Parathyroid adenoma (tissue), 2 donors: ENCODE results near the gene DGCR2.

Experiments used
- H2AFZ ChIP-seq: fragments of 300-600 bp; sonication (generic); one replicate; pipeline ENCODE4 v1.7.0; 2017; ENCODE audit warnings: antibody characterized with exemption, mild to moderate bottlenecking
- H3K27ac ChIP-seq: fragments of 300-600 bp; sonication (generic); one replicate; pipeline ENCODE4 v1.7.0; 2017
- H3K27me3 ChIP-seq: fragments of 300-600 bp; sonication (generic); one replicate; pipeline ENCODE4 v1.7.0; 2017; ENCODE audit warnings: low read length; ENCODE audit not compliant: control insufficient read depth, insufficient read depth
- H3K36me3 ChIP-seq: fragments of 300-600 bp; sonication (generic); one replicate; pipeline ENCODE4 v1.7.0; 2017; ENCODE audit warnings: low read length; ENCODE audit not compliant: control insufficient read depth, insufficient read depth
- H3K4me1 ChIP-seq: fragments of 300-600 bp; sonication (generic); one replicate; pipeline ENCODE4 v1.7.0; 2017; ENCODE audit warnings: control low read depth
- H3K4me2 ChIP-seq: fragments of 300-600 bp; sonication (generic); one replicate; pipeline ENCODE4 v1.7.0; 2017; ENCODE audit warnings: low read length
- H3K4me3 ChIP-seq: fragments of 300-600 bp; sonication (generic); one replicate; pipeline ENCODE4 v1.7.0; 2017; ENCODE audit warnings: low read depth, low read length
- H3K79me2 ChIP-seq: fragments of 300-600 bp; sonication (generic); one replicate; pipeline ENCODE4 v1.7.0; 2017; ENCODE audit warnings: control low read depth
- H3K9ac ChIP-seq: fragments of 300-600 bp; sonication (generic); one replicate; pipeline ENCODE4 v1.7.0; 2017; ENCODE audit warnings: mild to moderate bottlenecking
- H3K9me3 ChIP-seq: fragments of 300-600 bp; sonication (generic); one replicate; pipeline ENCODE4 v1.7.0; 2017; ENCODE audit warnings: low read length; ENCODE audit not compliant: control insufficient read depth
- TF ChIP-seq, protein P1 (sequence below): fragments of 300-600 bp; sonication (generic); IDR thresholded peaks from one replicate; pipeline ENCODE4 v1.7.0; 2017; ENCODE audit warnings: antibody characterized with exemption, mild to moderate bottlenecking
- donor health status: primary hyperparathyroidism.

DGCR2 gene

GRCh38 chr22:19065929-19066328, 56.3 kb downstream of the DGCR2 start:
- Histone ChIP-seq H2AFZ (no peak overlapping the region), H3K4me3 (no peak overlapping the region), H3K27me3 (no peaks in the 10 kb centered on the region), H3K9me3 (no peaks in the 10 kb centered on the region), H3K4me1 (no peaks in the 10 kb centered on the region), H3K36me3 (no peaks in the 10 kb centered on the region), H3K4me2 (no peak overlapping the region), H3K9ac (no peak overlapping the region), H3K79me2 (peaks cover 2% of the 10 kb centered on the region), H3K27ac (no peak overlapping the region)
- TF ChIP-seq, protein P1, sequence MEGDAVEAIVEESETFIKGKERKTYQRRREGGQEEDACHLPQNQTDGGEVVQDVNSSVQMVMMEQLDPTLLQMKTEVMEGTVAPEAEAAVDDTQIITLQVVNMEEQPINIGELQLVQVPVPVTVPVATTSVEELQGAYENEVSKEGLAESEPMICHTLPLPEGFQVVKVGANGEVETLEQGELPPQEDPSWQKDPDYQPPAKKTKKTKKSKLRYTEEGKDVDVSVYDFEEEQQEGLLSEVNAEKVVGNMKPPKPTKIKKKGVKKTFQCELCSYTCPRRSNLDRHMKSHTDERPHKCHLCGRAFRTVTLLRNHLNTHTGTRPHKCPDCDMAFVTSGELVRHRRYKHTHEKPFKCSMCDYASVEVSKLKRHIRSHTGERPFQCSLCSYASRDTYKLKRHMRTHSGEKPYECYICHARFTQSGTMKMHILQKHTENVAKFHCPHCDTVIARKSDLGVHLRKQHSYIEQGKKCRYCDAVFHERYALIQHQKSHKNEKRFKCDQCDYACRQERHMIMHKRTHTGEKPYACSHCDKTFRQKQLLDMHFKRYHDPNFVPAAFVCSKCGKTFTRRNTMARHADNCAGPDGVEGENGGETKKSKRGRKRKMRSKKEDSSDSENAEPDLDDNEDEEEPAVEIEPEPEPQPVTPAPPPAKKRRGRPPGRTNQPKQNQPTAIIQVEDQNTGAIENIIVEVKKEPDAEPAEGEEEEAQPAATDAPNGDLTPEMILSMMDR, result no peak

- Histone ChIP-seq H3K4me2 (no peak overlapping the region), H3K4me3 (no peak overlapping the region), H3K4me1 (no peaks in the 10 kb centered on the region), H3K27ac (no peak overlapping the region), H3K9ac (no peak overlapping the region), H3K79me2 (peaks cover 2% of the 10 kb centered on the region), H3K27me3 (no peaks in the 10 kb centered on the region), H3K9me3 (no peaks in the 10 kb centered on the region), H3K36me3 (no peaks in the 10 kb centered on the region), H2AFZ (no peak overlapping the region)
- TF ChIP-seq, protein P1, result no peak
These were observed 56.8 kb downstream of the DGCR2 start for GRCh38 chr22:19065298-19065859.

DNA sequence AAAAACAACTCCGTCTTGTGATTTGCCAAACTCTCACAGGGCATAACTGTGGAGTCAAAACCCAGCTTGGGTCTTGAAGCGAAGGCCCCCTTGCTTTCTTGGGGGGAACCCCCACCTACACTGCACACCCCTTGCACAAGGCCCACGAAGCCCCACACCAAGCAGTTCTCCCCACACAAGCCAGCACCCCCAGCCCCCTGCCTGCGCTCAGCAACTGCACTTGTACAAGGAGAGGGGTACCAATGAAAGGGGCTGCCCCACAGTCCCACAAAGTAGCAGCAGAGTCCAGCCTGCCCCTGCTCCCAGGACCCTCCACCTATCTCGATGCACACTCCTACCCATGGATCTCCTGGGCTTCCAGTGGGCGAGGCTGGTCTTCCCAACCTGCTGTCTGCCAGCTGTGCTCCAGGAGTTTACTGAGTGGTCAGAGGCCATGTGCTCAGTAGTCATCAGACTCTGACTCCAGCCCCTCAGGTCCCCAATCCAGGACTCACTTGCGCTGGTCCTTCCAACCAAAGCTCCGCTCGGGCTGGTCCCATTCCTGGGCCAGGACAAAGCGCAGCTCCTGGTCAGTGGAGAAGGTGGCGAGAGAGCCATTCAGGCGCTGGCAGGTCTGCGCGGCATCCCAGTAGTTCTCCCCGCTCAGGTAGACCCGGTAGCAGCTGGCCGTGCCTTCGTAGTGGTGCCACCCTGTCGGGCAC, 57.7 kb downstream of the DGCR2 start:
- TF ChIP-seq, protein P1, result no peak
- Histone ChIP-seq H3K27ac (no peak overlapping the region), H3K4me1 (no peaks in the 10 kb centered on the region), H3K4me2 (no peak overlapping the region), H3K9ac (no peak overlapping the region), H3K27me3 (no peaks in the 10 kb centered on the region), H3K4me3 (no peak overlapping the region), H3K36me3 (no peaks in the 10 kb centered on the region), H2AFZ (no peak overlapping the region), H3K79me2 (no peaks in the 10 kb centered on the region), H3K9me3 (no peaks in the 10 kb centered on the region)

- Histone ChIP-seq H2AFZ (no peak overlapping the region), H3K36me3 (no peaks in the 10 kb centered on the region), H3K4me2 (no peak overlapping the region), H3K27ac (no peak overlapping the region), H3K4me3 (no peak overlapping the region), H3K4me1 (no peaks in the 10 kb centered on the region), H3K27me3 (no peaks in the 10 kb centered on the region), H3K79me2 (no peaks in the 10 kb centered on the region), H3K9ac (no peak overlapping the region), H3K9me3 (no peaks in the 10 kb centered on the region)
- TF ChIP-seq, protein P1, result no peak
These were observed 58.4 kb downstream of the DGCR2 start for GRCh38 chr22:19063581-19064353.
